Measurements from ENCODE around the gene AP4S1. TPM values are rescaled to one million over a fixed set of nuclear protein-coding genes. Genes with fewer than 3 reads are reported as not detected.
"Not testable (repeated sequence)": the region's sequence is repeated elsewhere in the genome, so short reads cannot be mapped to it uniquely, and the experiment has no call there.

The AP4S1 gene
- total and polyA plus RNA-seq, 10 donors = 6.4 to 22.9 (median 13.2) TPM

GRCh38 chr14:31003284-31003683 lies 22.2 kb upstream of the AP4S1 start:
- Histone ChIP-seq H3K4me3 (no peak overlapping the region), H3K36me3 (peaks cover 0 to 77% (median 25%) of the 10 kb centered on the region in 6 donors), H3K9me3 (peaks cover 0 to 21% (median 16%) of the 10 kb centered on the region in 8 donors), H3K27me3 (replicated peaks in 1 of 7) (no peaks in the 10 kb centered on the region), H3K27ac (no peak overlapping the region), H3K4me1 (peaks cover 0 to 12% (median 0%) of the 10 kb centered on the region in 6 donors)
- 92 to 100% (median 96%) methylated on average over 3 of the region's 3 CpGs for WGBS, 5 donors
- intact Hi-C loops (cut with DNase I; ENCODE audit: low total_unique reads) = no loop called here
- no peak for TF ChIP-seq POLR2A (IDR thresholded peaks at IDR 0.05)
- no peak for TF ChIP-seq CTCF (IDR thresholded peaks at IDR 0.05 in 8 of 11, conservative IDR thresholded peaks at IDR 0.05 in 3 of 11)
- no peak for TF ChIP-seq POLR2AphosphoS5 (IDR thresholded peaks at IDR 0.05)
- DNase-seq = no peak

- peaks cover 0 to 14% (median 9%) of the 10 kb centered on the region in 8 donors for H3K9me3 ChIP-seq
- DNase-seq; H3K27ac ChIP-seq; intact Hi-C loops (cut with DNase I; ENCODE audit: low total_unique reads); H3K4me3 ChIP-seq; H3K27me3 ChIP-seq (replicated peaks in 1 of 7): not testable (repeated sequence)
- 89 to 97% (median 95%) methylated on average over 6 of the region's 6 CpGs for WGBS, 5 donors
- peaks cover 0 to 12% (median 0%) of the 10 kb centered on the region in 6 donors for H3K4me1 ChIP-seq
- H3K36me3 ChIP-seq = peaks cover 0 to 75% (median 20%) of the 10 kb centered on the region in 6 donors
These were observed 21.4 kb upstream of the AP4S1 start for GRCh38 chr14:31004007-31004406.

GRCh38 chr14:31006703-31007102 lies 18.7 kb upstream of the AP4S1 start:
- intact Hi-C loops (cut with DNase I; ENCODE audit: low total_unique reads) = no loop called here
- no peak overlapping the region for H3K4me3 ChIP-seq
- no peaks in the 10 kb centered on the region for H3K9me3 ChIP-seq
- no peak overlapping the region for H3K27ac ChIP-seq
- WGBS, 5 donors = 81 to 96% (median 90%) methylated on average over 1 of the region's 1 CpG
- peaks cover 0 to 14% (median 0%) of the 10 kb centered on the region in 6 donors for H3K4me1 ChIP-seq
- no peak for TF ChIP-seq POLR2A (IDR thresholded peaks at IDR 0.05)
- TF ChIP-seq POLR2AphosphoS5 (IDR thresholded peaks at IDR 0.05) = no peak
- TF ChIP-seq CTCF (IDR thresholded peaks at IDR 0.05 in 8 of 11, conservative IDR thresholded peaks at IDR 0.05 in 3 of 11) = no peak
- DNase-seq = no peak
- peaks cover 0 to 66% (median 19%) of the 10 kb centered on the region in 6 donors for H3K36me3 ChIP-seq
- no peaks in the 10 kb centered on the region for H3K27me3 ChIP-seq (replicated peaks in 1 of 7)

- H3K9me3 ChIP-seq = no peaks in the 10 kb centered on the region
- H3K27me3 ChIP-seq (replicated peaks in 1 of 7) = no peaks in the 10 kb centered on the region
- 88 to 97% (median 94%) methylated on average over 3 of the region's 3 CpGs for WGBS, 5 donors
- H3K36me3 ChIP-seq = peaks cover 0 to 53% (median 15%) of the 10 kb centered on the region in 6 donors
- TF ChIP-seq CTCF (IDR thresholded peaks at IDR 0.05 in 8 of 11, conservative IDR thresholded peaks at IDR 0.05 in 3 of 11) (no peak), POLR2AphosphoS5 (IDR thresholded peaks at IDR 0.05) (no peak), POLR2A (IDR thresholded peaks at IDR 0.05) (no peak)
- H3K4me1 ChIP-seq = peaks cover 0 to 28% (median 0%) of the 10 kb centered on the region in 6 donors
- DNase-seq = no peak
- intact Hi-C loops (cut with DNase I; ENCODE audit: low total_unique reads) = no loop called here
- no peak overlapping the region for H3K27ac ChIP-seq
- no peak overlapping the region for H3K4me3 ChIP-seq
These were observed 15.4 kb upstream of the AP4S1 start for GRCh38 chr14:31009836-31010574.
